ENCODE results near the gene N4BP2L2. TPM values are rescaled to one million over a fixed set of nuclear protein-coding genes. Genes with fewer than 3 reads are reported as not detected.
"Not testable (repeated sequence)": the region's sequence is repeated elsewhere in the genome, so short reads cannot be mapped to it uniquely, and the experiment has no call there.

Gene N4BP2L2
- total RNA-seq, 1 donor from 2014 or later, result 153 TPM

- Mint-ChIP-seq H3K27ac (no peak overlapping the region), H3K9me3 (peaks cover 5% of the 10 kb centered on the region), H3K27me3 (ENCODE audit: insufficient read depth, low read depth) (peaks cover 4% of the 10 kb centered on the region), H3K36me3 (no peaks in the 10 kb centered on the region), H3K4me3 (no peak overlapping the region), H3K4me1 (peaks cover 7% of the 10 kb centered on the region)
- TF ChIP-seq CTCF (IDR thresholded peaks at IDR 0.05) (no peak), EZH2 (IDR thresholded peaks at IDR 0.05) (no peak), EZH2phosphoT487 (IDR thresholded peaks at IDR 0.05) (no peak)
- Histone ChIP-seq H3K4me1 (no peaks in the 10 kb centered on the region), H2AFZ (replicated peaks) (no peak overlapping the region), H3F3A (ENCODE audit: low read depth) (peaks cover 6% of the 10 kb centered on the region), H3K9me3 (ENCODE audit: low read depth) (no peaks in the 10 kb centered on the region), H3K9ac (no peak overlapping the region), H3K36me3 (no peaks in the 10 kb centered on the region), H3K79me2 (ENCODE audit: low read depth) (peaks cover 2% of the 10 kb centered on the region), H3K27me3 (peaks cover 11% of the 10 kb centered on the region), H3K27ac (no peak overlapping the region), H3K4me2 (no peak overlapping the region), H3K4me3 (no peak overlapping the region), H4K20me1 (ENCODE audit: low read depth) (no peaks in the 10 kb centered on the region)
- no peak for DNase-seq (ENCODE audit: low spot score)
Measured at GRCh38 chr13:32582281-32582680, 43.7 kb upstream of the N4BP2L2 start.

GRCh38 chr13:32581177-32581786 is 42.7 kb upstream of the N4BP2L2 start:
- H3K9ac ChIP-seq, result no peak overlapping the region
- Mint-ChIP-seq H3K27ac (no peak overlapping the region), H3K9me3 (peaks cover 13% of the 10 kb centered on the region), H3K36me3 (no peaks in the 10 kb centered on the region), H3K4me1 (peaks cover 7% of the 10 kb centered on the region), H3K27me3 (ENCODE audit: insufficient read depth, low read depth) (peaks cover 4% of the 10 kb centered on the region), H3K4me3 (no peak overlapping the region)
- H3K4me1 ChIP-seq, result no peaks in the 10 kb centered on the region
- H3K79me2 ChIP-seq (ENCODE audit: low read depth), result no peaks in the 10 kb centered on the region
- H3F3A ChIP-seq (ENCODE audit: low read depth), result no peaks in the 10 kb centered on the region
- TF ChIP-seq CTCF (IDR thresholded peaks at IDR 0.05) (peak; percentile 63), EZH2phosphoT487 (IDR thresholded peaks at IDR 0.05) (no peak)
- H3K4me3 ChIP-seq, result no peak overlapping the region
- H3K27me3 ChIP-seq, result peaks cover 11% of the 10 kb centered on the region
- H3K9me3 ChIP-seq (ENCODE audit: low read depth), result no peaks in the 10 kb centered on the region
- no peaks in the 10 kb centered on the region for H4K20me1 ChIP-seq (ENCODE audit: low read depth)
- H3K4me2 ChIP-seq, result no peak overlapping the region
- H3K36me3 ChIP-seq, result no peaks in the 10 kb centered on the region
- no peak overlapping the region for H2AFZ ChIP-seq (replicated peaks)
- no peak overlapping the region for H3K27ac ChIP-seq
- DNase-seq (ENCODE audit: low spot score), result peak; percentile 8

GRCh38 chr13:32577032-32577431 is 38.4 kb upstream of the N4BP2L2 start:
- Histone ChIP-seq H3K79me2 (ENCODE audit: low read depth) (no peaks in the 10 kb centered on the region), H3K9ac (no peak overlapping the region), H3K9me3 (ENCODE audit: low read depth) (no peaks in the 10 kb centered on the region), H2AFZ (replicated peaks) (no peak overlapping the region), H3K36me3 (no peaks in the 10 kb centered on the region), H3F3A (ENCODE audit: low read depth) (no peaks in the 10 kb centered on the region), H3K4me2 (no peak overlapping the region), H3K4me3 (no peak overlapping the region), H3K27me3 (no peaks in the 10 kb centered on the region), H4K20me1 (ENCODE audit: low read depth) (no peaks in the 10 kb centered on the region), H3K4me1 (no peaks in the 10 kb centered on the region), H3K27ac (no peak overlapping the region)
- no peaks in the 10 kb centered on the region for H3K27me3 Mint-ChIP-seq (ENCODE audit: insufficient read depth, low read depth)
- no peak overlapping the region for H3K27ac Mint-ChIP-seq
- TF ChIP-seq EZH2phosphoT487 (IDR thresholded peaks at IDR 0.05), result no peak
- no peak overlapping the region for H3K4me3 Mint-ChIP-seq
- H3K36me3 Mint-ChIP-seq, result no peaks in the 10 kb centered on the region
- DNase-seq (ENCODE audit: low spot score), result no peak
- H3K4me1 Mint-ChIP-seq, result no peaks in the 10 kb centered on the region
- peaks cover 13% of the 10 kb centered on the region for H3K9me3 Mint-ChIP-seq

GRCh38 chr13:32575687-32576086 is 37.1 kb upstream of the N4BP2L2 start:
- H2AFZ ChIP-seq (replicated peaks); H3F3A ChIP-seq (ENCODE audit: low read depth); H3K27ac Mint-ChIP-seq; H3K36me3 ChIP-seq; H3K4me3 Mint-ChIP-seq; H3K27ac ChIP-seq; H3K79me2 ChIP-seq (ENCODE audit: low read depth); H3K9ac ChIP-seq; H3K4me2 ChIP-seq; H3K9me3 ChIP-seq (ENCODE audit: low read depth); DNase-seq (ENCODE audit: low spot score); H3K4me1 ChIP-seq; H3K27me3 ChIP-seq; H3K27me3 Mint-ChIP-seq (ENCODE audit: insufficient read depth, low read depth); H3K36me3 Mint-ChIP-seq; H3K4me1 Mint-ChIP-seq; H4K20me1 ChIP-seq (ENCODE audit: low read depth); H3K4me3 ChIP-seq: not testable (repeated sequence)
- H3K9me3 Mint-ChIP-seq, result peaks cover 13% of the 10 kb centered on the region

- not testable (repeated sequence) for H3K36me3 Mint-ChIP-seq; H3K4me1 ChIP-seq; H3K4me1 Mint-ChIP-seq; H3K9ac ChIP-seq; H3K27me3 ChIP-seq; H3F3A ChIP-seq (ENCODE audit: low read depth); H3K4me2 ChIP-seq; H2AFZ ChIP-seq (replicated peaks); H3K79me2 ChIP-seq (ENCODE audit: low read depth); H3K9me3 Mint-ChIP-seq; H3K9me3 ChIP-seq (ENCODE audit: low read depth); DNase-seq (ENCODE audit: low spot score); H3K4me3 Mint-ChIP-seq; H3K4me3 ChIP-seq; H3K27ac ChIP-seq; H4K20me1 ChIP-seq (ENCODE audit: low read depth); H3K27me3 Mint-ChIP-seq (ENCODE audit: insufficient read depth, low read depth); H3K27ac Mint-ChIP-seq; H3K36me3 ChIP-seq
Measured at GRCh38 chr13:32560842-32561241, 22.2 kb upstream of the N4BP2L2 start.

All from neural progenitor cell (in vitro differentiated cells).